NCI-H2196 treated with DMSO at 0.1 percent for 48 hours (cell line): Measurements from ENCODE around the gene NOC3L.
"Not testable (repeated sequence)": the region's sequence is repeated elsewhere in the genome, so short reads cannot be mapped to it uniquely, and the experiment has no call there.

Experiments
- DNase-seq: peaks from one replicate; lab custom pipeline; 2025; ENCODE audit not compliant: unreplicated experiment; lab: John Stamatoyannopoulos, UW

The NOC3L gene

DNA sequence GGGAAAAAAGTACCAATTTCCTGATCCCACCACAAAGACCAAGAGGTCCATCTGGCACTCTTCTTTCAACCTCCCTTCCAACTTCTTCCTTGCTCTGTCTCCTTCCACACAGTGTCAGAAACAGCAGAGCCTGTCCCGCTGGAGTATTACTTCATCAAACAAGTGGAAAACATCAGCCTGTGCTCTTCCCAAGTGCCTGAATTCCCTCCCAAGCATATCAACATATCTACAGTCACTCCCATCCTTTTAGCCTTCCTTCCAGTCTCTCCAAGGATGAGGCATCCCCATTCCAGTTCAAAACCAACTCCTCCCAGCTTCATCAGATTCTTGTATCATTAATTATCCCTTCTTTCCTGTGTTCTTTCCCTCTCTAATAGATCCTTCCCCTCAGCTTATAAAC is 1.7 kb upstream of the NOC3L start:
- DNase-seq = no peak

DNA sequence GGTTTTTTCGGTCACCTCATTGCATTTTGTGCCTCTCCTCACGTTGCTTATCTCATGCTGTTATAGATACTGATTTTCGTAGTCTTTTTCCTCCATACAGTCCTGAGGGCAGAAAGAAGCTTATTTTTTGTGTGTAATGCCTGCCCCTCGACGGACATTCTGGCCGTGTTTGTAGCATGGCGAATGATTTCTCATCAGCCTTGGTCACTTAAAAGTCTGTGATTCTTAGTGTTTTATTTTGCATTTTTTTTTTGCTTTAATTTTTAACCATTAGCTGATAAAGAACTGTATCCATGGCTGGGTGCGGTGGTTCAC is 469 bp upstream of the NOC3L start:
- DNase-seq = no peak

DNA sequence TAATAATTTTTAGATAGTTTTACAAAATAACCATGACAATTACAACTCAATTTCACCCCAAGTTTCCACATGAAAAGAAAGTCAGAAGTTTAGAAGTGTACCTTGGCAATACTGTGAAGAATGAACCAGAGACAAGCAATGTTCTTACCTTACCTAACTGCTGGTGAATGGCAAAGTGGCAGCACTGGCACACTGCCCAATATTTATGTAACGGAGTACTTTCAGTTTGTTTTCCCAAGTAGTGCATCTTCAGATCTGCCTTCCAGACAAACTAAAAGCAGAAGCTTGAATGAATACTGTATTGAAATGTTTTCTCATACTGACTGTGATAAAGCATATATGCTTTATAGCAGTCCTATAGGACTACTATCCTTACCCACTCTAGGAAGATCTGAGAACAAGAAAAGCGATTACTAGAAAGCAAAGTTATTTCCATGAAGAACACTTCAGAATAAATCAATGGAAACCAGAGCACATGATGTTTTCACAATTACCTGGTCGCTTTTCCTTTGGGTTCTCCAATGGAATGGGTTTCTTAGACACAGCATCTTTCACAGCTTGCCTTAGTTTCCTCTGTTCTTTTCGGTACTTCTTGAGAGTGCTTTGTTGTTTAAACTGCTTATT is 1.5 kb downstream of the NOC3L start:
- DNase-seq = no peak

DNA sequence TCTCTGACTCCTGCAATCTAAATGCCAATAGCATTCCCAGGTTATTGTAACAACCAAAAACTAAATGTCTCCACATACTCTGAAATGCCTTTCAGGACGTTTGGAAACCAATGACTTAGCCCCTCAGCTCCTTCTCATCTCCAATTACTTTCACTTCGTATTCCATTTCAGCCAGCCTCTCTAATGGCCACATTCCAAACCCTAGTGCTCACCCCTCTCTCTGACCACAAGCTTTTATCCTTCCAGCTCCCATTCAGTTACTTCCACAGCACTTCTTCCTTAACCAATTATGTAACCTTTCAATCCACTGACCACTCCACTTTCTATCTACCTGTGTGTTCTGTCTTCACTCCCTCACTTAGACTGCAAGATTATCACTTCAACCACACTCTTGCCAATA is 4.3 kb downstream of the NOC3L start:
- no peak for DNase-seq

DNA sequence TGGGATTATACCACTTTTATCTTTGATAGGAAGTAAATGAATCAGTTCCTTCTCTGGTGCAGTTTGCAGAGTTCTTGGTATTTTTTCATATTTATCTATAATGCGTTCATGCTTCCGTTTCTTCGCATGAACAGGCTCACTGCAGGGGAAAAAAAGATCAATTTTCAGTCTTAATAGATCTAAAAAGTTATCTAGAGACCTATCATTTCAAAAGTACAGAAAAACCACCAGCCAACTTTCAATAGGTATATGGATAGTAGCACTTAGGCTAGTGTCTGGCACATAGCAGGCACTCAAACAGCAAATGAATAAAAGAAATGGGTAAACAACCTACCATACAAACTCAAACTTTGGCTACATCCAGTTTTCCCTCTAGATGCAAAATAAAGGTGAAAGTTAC is 5.5 kb downstream of the NOC3L start:
- DNase-seq = no peak

DNA sequence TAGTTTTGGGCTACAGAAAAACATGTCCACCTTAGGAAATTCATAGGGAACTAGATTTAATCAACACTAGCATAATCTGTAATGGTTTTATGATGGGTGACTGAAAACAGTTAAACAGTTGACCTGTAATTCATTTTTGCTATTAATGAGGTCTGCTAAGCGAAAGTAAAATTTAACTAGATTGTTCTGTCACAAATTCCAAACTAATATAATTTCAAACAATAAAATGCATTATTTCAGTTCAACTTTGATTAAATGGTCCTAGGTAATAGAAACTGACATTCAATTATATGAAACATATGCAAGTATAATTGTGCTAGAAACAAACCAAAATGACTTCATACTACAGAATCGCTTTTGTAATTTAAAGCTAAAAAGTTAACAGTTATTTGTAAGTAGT is 6.9 kb downstream of the NOC3L start:
- no peak for DNase-seq

DNA sequence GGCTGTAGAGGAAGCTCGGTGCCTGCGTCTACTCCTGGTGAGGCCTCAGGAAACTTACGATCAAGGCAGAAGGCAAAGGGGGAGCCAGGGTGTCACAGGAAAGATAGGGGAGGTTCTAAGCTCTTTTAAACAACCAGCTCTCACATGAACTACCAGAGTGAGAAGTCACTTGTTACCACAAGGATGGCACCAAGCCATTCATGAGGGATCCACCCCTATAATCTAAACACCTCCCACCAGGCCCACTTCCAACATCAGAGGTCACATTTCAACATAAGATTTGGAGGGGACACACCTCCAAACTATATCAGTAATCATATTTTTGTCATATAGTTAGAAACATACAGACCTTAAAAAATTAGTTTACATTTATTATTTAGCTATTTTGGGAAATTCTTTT is 9.4 kb downstream of the NOC3L start:
- no peak for DNase-seq

DNA sequence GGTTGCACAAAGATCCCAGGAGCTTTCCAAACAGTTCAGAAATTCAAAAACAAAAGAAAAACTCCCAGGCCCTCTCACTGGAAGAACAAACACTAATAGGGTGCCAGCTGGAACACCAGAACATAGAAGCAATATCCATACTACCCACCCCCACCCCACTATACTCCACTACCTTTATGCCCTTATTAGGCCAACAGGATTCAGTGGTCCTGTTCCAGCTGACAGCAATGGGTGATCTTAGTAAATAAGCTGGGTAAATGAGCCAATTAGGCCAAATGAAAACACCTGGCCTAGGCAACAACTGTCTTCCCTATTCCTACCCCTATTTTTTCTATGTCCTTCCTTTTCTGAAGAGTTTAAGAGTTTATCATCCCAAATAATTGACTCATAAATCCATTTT is 11.7 kb downstream of the NOC3L start:
- DNase-seq = no peak

DNA sequence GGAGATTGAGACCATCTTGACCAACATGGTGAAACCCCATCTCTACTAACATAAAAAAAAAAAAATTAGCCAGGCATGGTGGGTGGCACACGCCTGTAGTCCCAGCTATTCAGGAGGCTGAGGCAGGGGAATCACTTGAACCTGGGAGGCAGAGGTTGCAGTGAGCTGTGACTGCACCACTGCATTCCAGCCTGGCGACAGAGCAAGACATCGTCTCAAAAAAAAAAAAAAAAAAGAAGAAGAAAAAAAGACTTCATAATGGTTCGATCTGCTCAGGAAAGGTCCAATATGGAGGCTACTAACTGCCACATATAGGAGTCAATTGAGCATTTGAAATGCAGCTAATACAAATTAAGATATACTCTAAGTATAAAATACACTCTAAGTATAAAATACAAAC is 12.2 kb downstream of the NOC3L start:
- DNase-seq = not testable (repeated sequence)

DNA sequence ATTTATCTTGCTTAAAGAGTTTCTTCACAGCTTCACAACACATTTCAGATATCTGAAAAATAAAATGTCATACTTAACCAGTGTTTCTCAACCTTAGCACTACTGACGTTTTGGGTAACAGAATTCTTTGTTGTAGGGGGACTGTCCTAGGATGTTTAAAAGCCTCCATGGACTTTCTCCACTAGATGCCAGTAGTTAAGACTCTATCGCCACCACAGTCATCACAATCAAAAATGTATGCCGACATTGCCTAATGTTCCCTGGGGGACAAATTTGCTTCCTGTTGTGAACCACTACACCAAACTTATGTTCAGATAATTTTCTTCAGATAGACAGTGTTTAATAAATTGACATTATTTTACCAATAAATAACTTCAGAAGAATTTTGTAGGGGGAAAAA is 13.4 kb downstream of the NOC3L start:
- DNase-seq = no peak

DNA sequence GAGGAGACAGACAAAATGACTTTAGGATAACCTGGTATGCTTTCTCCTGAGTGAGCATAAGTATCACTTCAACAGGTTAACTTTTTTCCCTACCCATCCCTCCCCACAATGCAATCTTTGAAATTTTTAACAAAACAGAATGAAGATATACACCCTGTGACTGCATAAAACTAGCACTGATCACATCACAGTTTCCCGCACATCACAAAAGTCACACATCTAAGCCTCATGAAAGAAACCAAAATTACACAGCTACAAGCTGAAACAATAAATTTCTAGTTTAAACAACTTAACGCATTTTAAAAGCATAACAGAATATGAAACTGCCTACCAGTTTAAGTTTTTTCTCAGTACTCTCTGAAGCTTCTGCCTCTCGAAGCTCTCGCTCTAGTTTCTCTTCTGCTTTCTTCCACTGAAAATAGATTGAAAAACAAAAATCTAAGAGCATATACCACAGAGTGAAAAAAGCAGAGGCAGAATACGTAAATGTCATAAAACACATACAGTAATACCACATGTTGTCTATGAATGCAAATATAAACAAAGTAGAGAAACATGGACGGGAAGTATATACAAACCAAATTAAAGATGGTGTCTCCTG is 18.1 kb downstream of the NOC3L start:
- DNase-seq = no peak

DNA sequence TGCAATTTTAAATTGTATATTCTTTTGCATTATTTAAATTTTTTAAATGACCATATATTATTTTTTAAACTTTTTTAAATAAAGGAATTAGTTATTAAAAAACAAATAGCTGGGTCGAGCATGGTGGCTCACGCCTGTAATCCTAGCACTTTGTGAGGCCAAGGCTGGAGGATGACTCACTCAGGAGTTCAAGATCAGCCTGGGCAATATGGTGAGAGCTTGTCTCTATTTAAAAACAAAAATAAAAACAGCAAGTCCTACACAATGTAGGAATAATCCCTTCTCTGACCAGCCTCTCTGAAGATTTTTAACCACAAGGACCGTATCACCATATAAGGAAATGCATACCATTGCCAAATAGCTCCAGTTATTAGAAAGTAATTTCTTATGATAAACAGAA is 19.6 kb downstream of the NOC3L start:
- no peak for DNase-seq

DNA sequence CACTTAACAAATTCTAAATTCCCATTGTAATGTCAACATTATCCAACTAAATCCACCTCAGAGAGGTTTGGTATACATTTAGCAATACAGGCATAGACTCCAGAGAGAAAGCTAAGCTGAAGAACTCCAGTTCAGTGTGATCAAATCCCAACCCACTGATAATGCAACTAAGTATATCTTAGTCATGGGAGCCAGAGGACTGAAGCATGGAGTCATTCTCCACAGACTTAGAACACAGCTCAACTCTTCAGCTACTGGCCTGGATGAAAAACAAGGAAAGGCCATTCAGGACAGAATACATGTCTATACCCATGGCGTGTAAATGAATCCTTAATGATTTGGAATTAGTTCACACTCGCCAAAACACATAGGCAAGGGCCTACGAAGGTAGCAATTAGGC is 27.9 kb downstream of the NOC3L start:
- DNase-seq = no peak

DNA sequence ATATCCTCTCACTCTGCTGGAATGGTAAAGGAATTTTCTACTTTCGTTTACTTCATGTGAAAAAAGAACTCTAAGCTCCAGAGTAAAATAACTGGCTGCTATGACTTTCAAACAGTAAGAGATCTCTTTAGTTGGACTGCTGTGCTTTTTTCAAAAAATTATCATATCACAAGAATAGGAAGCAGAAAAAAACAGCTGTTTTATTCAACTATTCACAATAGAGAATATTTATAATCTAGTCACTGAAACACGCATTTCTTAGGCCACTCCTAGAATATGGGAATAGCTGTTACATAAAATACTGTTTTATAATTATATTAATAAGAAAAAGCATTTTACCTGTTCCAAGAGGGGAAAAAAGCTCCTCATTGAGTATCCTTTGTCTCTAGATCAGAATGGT is 29.7 kb downstream of the NOC3L start:
- no peak for DNase-seq

DNA sequence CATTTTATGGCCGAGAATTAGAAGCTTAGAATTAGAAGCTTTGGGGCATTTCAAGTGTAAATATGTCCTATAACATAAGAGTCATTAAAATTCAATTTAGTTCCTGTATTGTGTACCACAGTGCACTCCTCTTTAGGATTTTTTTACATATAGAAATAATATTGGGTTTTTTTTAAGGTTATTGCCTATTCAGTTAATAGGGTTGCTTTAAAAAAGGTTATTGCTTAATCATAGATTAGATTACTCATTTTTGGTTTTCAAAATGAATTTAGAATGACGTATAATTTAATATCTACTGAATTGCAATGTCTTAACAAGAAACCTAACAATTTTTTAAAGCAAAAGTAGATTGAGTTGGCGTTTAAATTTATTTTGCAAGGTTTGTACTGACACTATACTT is 34.1 kb downstream of the NOC3L start:
- no peak for DNase-seq

DNA sequence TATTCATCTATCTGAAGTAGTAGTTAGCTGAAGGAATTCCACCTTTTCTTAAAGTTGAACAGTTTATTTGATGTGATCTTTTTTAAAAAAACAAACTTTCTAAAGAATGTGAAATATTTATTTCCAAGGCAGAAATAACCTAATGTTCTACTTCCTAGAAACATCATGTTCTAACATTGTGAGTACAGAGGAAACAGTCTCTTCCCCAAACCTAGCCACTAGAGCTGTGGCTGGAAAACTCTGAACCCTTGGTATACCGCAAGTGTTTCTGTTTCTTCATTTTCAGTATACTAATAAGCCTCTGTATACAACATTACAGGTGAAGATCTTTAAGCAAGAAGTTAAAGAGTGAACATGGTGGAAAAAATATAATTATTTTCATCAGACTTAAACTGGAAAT is 35.1 kb downstream of the NOC3L start:
- no peak for DNase-seq

DNA sequence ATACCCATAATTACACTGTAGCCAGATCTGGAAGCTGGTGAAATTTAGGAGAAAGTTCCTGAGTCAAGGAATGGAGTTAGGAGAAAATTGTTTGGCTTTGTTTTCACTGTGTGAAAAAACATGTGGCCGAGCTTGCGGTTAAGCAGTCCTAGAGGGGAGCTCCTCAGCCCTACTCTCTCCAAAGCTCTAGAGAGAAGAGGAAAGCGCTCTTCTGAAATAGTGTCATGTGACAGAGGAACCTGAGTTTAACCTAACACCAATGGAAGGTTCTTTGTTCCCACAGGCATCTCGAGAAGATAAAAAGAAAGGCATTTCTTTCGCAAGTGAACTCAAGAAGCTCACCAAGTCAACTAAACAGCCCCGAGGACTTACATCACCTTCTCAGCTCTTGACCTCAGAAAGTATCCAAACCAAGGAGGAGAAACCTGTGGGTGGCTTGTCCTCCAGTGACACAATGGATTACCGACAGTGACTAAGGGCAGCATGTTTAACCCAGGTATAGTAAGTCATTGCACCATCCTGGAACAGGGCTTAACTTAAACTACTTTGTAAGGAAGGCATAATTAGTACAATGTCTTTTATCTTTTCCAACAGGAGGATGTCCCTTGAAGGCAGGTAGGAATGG is 38.0 kb downstream of the NOC3L start:
- DNase-seq = no peak

DNA sequence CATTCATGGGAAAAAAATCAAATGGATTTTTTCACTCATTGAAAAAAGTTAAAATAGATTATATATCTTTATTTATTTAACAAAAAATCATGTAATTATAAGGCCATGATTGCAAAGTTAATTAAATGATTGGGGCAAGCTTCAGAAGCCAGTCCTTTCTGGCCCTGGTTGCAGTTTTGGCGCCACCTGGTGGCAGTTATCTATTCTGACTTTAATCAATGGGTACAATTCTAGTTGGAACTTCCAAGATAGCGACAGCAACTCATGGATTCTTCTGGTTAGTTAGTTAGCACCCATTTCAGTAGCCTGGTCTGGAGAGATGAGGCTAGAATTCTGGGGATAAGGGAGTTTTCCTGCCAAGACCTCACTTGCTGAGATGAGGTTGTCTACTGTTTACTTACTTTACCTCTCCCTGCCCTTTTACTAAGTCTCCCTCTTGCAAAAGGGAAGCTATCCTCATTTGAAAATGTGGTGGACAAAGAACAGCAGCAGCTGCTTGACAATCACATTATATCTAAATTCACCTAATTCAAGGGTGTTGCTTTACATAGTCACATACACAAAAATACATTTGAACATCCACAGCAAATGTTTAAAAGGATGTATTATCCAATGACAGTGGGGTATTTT is 42.3 kb downstream of the NOC3L start:
- no peak for DNase-seq

DNA sequence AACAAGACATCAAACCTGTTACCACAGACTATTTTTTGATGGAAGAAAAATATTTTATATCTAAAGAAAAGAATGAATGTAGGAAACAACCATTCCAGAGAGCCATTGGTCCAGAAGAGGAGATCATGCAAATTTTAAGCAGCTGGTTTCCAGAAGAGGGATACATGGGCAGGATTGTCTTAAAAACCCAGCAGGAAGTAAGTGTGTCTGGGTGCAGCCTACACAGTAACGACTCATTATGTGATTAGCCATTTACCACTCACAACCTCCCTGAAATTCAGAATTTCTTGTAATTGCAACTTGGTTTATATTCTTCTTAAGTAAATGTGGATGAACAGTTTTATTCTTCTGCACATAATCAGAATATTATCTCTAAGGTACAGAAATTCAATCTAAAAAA is 46.2 kb downstream of the NOC3L start:
- no peak for DNase-seq

DNA sequence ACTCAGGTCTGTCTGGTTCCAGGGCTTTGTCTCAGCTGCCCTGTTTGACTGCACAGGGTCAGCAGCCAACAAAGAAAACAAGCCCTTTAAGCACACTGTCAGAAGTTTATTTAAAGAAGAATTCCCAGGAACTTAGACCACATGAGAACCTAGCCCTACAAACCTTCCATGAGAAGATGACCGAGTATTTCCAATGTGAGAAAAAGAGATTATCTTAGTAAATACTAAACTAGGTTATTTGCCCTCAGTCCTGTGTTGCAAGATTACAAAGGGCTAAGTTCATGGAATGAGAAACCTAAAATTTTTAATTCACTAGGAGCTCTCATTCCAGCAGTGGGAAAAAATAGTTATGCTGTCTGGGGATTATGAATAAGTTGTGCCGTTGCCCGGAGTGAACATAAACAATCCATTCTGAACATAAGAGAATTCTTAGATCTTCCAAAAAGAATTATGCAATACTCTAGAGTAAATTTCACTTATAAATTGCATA is 46.7 kb downstream of the NOC3L start:
- no peak for DNase-seq

DNA sequence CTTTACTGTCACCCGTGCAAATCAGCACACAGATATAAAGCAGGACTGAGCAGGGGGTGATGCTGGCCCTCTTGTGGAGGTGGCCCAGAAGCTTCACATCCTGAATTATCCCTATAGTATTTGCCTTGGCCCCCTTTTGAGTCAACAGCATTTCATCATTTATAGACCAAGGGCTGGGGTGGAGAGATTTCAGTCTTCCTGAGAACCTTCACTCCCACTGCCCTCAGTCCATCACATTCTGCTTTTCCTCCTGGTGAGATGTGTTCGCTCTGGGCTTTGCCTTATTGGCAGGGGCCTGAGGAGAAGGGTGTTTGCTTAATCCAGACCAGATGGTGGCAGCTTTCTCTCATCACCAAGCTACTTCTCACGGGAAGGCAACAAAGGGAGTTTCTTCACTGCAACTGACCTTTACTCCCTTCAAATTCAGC is 47.7 kb downstream of the NOC3L start:
- no peak for DNase-seq

DNA sequence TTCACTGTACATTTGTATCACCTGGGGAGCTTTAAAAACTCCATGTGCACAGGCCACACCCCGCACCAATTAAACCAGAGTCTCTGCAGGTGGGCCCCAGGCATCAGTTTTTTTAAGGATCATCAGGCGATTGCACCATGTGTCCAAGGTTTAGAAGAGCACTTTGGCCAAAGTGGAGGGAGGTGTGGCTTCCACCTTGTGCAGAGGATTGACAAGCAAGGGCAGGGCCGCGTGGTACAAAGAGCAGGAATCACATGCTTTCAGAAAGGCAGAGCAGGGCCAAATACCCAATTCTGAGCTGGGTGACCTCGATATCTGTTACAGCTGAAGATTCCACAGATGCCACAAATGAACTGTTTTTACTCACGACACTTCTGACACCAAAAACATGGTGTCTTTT is 52.4 kb downstream of the NOC3L start:
- DNase-seq = no peak
